GM06990 (cell line): ENCODE data around the gene DHX34.

Experiments used
- DNase-seq: peaks from one replicate; pipeline ENCODE4 v3.0.0-alpha.2; 2011; ENCODE audit not compliant: insufficient read length; ENCODE audit errors: extremely low read depth
- H3K27me3 ChIP-seq: replicated peaks from 2 replicates; pipeline ENCODE4 v1.6.0; 2011; ENCODE audit warnings: low read length; ENCODE audit not compliant: control insufficient read depth, insufficient read depth
- H3K36me3 ChIP-seq: 2 replicates; pipeline ENCODE4 v1.5.1; 2011; ENCODE audit warnings: low read length; ENCODE audit not compliant: control insufficient read depth, insufficient read depth
- H3K4me3 ChIP-seq: replicated peaks from 2 replicates; pipeline ENCODE4 v1.5.1; 2011; ENCODE audit warnings: low read depth, mild to moderate bottlenecking, control low read depth, low read length
- TF ChIP-seq, protein P1 (sequence below): IDR thresholded peaks from 2 replicates; pipeline ENCODE4 v1.5.1; 2011; ENCODE audit warnings: low read length, control low read depth, mild to moderate bottlenecking, inconsistent platforms; ENCODE audit not compliant: insufficient read depth, poor library complexity, severe bottlenecking

Gene DHX34

DNA sequence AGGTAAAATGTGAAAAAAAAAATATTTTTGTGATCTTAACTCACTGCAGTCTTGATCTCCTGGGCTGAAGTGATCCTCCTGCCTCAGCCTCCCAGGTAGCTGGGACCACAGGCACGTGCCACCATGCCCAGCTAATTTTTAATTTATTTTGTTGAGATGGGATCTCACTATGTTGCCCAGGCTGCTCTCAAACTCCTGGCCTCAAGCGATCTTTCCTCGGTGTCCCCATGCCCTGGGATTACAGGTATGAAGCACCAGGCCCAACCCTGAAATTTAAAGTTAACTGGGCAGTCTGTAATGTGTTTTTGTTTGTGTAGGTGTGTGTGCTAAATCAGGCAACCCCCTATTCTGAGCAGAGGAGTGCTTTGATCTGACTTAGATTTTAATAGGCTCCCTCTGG, 42.8 kb upstream of the DHX34 start:
- no peaks in the 10 kb centered on the region for H3K36me3 ChIP-seq
- DNase-seq: no peak
- H3K27me3 ChIP-seq: no peaks in the 10 kb centered on the region
- no peak overlapping the region for H3K4me3 ChIP-seq
- TF ChIP-seq, protein P1, sequence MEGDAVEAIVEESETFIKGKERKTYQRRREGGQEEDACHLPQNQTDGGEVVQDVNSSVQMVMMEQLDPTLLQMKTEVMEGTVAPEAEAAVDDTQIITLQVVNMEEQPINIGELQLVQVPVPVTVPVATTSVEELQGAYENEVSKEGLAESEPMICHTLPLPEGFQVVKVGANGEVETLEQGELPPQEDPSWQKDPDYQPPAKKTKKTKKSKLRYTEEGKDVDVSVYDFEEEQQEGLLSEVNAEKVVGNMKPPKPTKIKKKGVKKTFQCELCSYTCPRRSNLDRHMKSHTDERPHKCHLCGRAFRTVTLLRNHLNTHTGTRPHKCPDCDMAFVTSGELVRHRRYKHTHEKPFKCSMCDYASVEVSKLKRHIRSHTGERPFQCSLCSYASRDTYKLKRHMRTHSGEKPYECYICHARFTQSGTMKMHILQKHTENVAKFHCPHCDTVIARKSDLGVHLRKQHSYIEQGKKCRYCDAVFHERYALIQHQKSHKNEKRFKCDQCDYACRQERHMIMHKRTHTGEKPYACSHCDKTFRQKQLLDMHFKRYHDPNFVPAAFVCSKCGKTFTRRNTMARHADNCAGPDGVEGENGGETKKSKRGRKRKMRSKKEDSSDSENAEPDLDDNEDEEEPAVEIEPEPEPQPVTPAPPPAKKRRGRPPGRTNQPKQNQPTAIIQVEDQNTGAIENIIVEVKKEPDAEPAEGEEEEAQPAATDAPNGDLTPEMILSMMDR: no peak

DNA sequence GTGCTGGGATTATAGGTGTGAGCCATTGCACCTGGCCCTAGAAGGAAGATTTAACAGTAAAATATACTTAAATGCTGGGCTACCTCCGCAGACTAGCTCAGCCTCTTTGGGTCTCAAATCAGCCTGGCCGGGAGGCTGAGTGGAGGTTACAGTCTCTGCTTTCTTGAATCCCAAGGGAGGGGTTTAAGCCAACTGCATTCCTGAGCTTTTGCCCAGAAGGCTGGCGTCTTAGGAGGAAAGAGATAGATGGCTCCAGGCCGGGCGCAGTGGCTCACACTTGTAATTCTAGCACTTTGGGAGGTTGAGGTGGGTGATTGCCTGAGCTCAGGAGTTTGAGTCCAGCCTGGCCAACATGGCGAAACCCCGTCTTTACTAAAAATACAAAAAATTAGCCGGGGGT, 40.1 kb upstream of the DHX34 start:
- no peak for DNase-seq
- TF ChIP-seq, protein P1: no peak
- H3K27me3 ChIP-seq: no peaks in the 10 kb centered on the region
- no peaks in the 10 kb centered on the region for H3K36me3 ChIP-seq
- H3K4me3 ChIP-seq: no peak overlapping the region

DNA sequence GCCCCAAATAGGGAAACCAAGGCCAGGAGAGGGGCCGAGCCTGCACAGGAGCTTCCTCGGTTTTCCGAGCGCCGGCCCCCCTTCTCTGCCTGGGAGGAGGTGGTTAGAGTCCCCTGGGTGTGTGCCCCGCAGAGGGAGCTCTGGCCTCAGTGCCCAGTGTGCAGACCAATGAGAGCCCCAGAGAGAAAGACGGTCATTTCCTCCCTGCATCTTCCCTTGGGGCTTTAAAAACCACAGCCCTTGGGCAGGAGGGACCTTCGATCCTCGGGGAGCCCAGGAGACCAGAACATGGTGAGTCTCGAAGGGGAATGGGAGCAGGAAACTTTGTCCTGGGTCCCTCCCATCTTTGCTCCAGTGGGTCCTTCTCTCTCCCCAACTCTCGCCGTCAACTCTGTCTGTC, 39.5 kb upstream of the DHX34 start, which contains the start of gene C5AR1:
Gene C5AR1, plus strand, starts transcription at position 254 of the 400 bp plus-strand sequence. Its CDS starts 35 bp downstream, at position 289.
- TF ChIP-seq, protein P1: peak; percentile 29
- H3K36me3 ChIP-seq: no peaks in the 10 kb centered on the region
- no peaks in the 10 kb centered on the region for H3K27me3 ChIP-seq
- DNase-seq: no peak
- peak within 1 kb of the TSS; percentile 17 for H3K4me3 ChIP-seq

DNA sequence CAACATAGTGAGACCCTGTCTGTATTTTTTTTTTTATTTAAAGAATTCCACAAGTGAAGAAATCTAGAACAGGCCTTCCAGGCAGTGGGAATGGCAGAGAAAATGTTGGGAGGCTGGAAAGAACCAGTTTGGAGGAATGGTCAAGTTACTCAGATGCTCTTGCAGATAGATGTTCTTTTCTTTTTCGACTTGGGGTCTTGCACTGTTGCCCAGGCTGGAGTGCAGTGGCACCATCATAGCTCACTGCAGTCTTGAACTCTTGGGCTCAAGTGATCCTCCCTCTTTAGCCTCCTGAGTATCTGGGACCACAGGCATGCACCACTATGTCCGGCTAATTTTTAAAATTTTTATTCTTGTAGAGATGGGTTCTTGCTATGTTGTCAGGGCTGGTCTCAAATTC, 38.8 kb upstream of the DHX34 start:
- TF ChIP-seq, protein P1: no peak
- Histone ChIP-seq H3K36me3 (no peaks in the 10 kb centered on the region), H3K4me3 (0 out of 2 replicates have a peak overlapping the region, but pooled peaks have one; percentile 17), H3K27me3 (no peaks in the 10 kb centered on the region)
- DNase-seq: no peak

DNA sequence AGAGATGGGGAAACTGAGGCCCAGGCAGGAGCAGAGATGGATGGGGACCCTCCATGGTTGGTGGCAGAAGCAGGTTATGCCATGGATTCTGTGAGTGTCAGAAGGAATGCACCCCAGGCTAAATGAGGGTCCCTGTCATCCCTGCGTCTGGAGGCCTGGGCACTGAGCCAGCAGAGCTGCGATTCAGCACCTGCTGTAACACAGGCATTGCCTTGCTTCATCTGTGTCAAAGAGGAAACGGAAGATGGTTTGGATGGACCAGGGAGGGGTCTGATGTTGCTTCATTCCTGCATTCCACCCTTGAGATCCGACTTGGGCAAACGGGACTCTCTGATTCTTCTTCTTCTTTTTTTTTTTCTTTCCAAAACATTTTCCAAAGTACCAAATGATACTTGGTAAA, 38.3 kb upstream of the DHX34 start:
- TF ChIP-seq, protein P1: no peak
- Histone ChIP-seq H3K36me3 (no peaks in the 10 kb centered on the region), H3K4me3 (no peak overlapping the region), H3K27me3 (no peaks in the 10 kb centered on the region)
- no peak for DNase-seq

DNA sequence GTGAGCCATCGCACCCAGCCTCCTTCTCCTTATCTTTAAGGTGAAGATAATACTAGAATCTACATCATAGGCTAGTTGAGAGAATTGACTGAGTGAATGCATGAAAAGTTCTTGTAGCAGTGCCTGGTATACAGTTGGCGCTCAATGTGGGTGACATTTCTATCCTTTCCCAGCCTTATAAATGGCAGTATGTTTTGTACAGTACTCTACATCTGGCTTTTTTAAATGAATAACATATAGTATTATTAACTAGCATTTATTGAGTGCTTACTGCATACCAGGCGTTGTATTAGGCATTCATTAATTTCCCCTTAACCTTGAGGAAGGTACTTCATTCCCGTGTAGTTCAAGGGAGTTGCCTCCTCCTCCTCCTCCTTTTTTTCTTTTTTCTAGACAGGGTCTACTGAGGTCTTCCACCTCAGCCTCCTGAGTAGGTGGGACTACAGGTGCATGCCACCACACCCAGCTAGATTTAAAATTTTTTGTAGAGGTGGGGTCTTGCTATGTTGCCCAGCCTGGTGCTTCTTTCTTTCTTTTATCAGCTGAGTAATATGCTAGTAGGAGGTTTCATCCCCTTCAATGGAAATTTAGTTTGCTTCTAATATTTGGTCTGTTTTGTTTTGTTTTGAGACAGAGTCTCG, 36.6 kb upstream of the DHX34 start:
- TF ChIP-seq, protein P1: no peak
- no peak for DNase-seq
- no peaks in the 10 kb centered on the region for H3K27me3 ChIP-seq
- no peaks in the 10 kb centered on the region for H3K36me3 ChIP-seq
- no peak overlapping the region for H3K4me3 ChIP-seq
